GM21360 (cell line): ENCODE data around the gene PUS3.
"Not testable (repeated sequence)": the region's sequence is repeated elsewhere in the genome, so short reads cannot be mapped to it uniquely, and the experiment has no call there.

ENCODE experiments used
- ATAC-seq: cut with Tn5 transposase; IDR thresholded peaks from one replicate; pipeline ENCODE4 v1.9.1; 2021; ENCODE audit warnings: mild to moderate bottlenecking, moderate library complexity; ENCODE audit not compliant: unreplicated experiment

The PUS3 gene

DNA sequence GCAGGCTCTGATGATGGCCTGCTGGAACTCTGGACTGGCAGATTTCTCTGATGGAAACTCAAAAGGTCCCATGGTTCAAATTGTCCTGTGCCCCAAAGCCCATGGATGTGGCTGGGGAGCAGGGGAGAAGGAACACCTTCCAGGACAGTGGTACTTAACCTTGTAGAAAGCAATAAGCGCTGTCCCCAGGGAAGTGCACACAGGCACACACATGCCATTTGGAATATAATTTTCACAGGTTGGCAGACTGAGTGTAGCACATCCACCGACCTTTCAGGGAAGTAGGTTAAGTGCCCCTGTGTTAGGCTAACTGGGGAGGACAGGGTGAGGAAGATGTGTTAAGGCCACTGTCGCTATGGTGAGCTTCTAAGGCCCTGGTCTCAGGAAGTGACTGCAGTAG is 19.1 kb upstream of the PUS3 start:
- ATAC-seq, result no peak

DNA sequence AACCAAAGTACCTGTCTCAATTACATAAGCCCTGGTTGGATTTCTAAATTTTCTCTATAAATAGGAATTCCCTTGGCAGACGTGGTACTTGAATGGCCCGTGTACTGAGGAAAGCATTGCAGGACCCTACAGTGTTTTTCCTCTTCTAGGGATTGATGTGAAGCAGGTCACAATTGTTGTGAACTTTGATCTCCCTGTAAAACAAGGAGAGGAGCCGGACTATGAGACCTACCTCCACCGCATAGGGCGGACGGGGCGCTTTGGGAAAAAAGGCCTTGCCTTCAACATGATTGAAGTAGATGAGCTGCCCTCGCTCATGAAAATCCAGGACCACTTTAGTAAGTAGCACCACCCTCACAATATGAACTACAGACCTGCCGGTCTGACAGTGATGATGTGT is 18.0 kb upstream of the PUS3 start:
- no peak for ATAC-seq

DNA sequence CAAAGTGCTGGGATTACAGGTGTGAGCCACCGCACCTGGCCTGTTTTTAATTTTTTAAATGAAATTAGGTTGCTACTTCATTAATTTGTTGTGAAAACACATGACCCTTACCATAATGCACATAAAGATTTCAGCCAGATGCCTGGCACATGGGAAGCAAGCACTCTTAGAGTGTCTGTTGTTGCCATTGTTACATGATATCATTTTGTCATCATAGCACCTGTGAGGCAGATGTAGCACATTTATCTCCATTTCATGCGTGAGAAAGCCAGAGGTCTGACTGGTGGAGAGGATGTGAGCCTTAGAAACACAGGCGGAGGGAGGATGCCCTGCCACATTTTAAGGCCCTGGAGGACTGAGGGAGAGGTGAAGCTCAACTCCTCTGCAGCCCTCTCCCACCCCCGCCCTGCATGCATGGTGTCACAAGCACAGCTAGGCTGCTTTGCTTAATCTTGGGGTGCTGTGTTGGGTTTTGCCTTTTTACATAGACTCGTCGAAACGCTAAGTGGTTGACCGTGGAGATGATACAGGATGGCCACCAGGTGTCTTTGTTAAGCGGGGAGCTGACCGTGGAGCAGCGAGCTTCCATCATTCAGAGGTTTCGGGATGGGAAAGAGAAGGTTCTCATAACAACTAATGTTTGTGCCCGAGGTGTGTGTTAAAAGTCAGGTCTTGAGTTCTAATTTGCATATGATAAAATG is 15.3 kb upstream of the PUS3 start:
- no peak for ATAC-seq

DNA sequence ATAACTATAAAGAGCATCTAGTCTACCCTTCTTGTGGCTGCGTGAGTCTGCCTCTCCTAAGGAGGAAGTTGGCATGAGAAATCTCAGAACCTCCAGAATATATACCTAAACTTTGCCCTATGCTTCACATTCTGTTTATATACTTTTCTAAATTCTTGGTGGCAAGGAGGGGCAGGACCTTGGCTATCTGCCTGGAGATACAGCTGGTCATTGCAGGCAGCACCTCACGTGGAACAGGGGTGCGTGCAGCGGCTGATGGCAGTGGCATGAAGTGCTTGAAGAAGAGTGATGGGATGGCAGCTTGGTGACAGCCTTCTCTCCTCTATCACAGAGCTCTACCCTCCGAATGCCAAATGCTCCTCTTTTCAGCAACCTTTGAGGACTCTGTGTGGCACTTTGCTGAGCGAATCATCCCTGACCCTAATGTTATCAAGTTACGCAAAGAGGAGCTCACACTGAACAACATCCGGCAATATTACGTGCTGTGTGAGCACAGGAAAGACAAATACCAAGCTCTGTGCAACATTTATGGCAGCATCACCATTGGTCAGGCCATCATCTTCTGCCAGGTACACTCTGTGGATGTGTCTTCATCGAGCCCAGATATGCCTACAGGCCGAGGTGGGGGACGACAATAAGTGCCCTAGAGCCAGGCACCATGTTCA is 13.8 kb upstream of the PUS3 start:
- no peak for ATAC-seq

DNA sequence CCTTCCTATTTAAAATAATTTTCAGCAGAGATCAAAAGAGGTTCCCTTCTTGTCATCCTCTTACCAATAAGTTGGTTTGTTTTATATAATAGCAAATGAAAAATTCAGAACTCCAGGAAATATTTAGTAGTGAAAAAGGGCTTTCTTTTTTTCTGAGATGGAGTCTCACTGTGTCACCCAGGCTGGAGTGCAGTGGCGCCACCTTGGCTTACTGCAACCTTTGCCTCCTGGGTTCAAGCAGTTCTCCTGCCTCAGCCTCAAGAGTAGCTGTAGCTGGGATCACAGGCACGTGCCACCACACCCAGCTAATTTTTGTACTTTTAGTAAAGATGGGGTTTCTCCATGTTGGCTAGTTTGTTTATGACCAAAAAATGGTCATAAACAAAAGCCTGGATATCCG is 11.6 kb upstream of the PUS3 start:
- not testable (repeated sequence) for ATAC-seq

DNA sequence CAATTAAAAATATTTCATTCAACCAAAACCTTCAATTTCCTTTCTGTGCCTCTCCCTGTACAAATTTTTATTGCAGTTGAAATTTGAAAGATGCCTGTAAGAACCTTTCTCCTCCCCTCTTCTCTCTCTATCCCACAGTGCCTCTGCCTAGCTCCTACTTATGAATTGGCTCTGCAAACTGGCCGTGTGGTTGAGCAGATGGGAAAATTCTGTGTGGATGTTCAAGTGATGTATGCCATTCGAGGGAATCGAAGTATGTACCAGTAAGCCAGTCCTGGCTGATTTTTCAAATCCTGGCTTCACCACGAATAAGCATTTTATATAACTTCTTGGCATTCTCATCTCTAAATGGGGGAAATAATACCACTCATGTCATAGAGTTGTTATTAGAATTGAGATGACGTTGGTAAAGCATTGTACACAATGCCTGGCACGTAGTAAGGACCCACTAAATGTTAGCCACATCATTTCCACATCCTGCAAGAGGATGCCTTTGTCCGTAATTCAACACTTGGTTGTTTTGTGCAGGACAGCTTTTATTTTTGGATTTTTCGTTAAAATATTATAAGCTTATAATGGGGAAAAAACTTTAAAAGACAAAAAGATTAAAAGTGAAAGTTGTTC is 7.3 kb upstream of the PUS3 start:
- ATAC-seq, result no peak

DNA sequence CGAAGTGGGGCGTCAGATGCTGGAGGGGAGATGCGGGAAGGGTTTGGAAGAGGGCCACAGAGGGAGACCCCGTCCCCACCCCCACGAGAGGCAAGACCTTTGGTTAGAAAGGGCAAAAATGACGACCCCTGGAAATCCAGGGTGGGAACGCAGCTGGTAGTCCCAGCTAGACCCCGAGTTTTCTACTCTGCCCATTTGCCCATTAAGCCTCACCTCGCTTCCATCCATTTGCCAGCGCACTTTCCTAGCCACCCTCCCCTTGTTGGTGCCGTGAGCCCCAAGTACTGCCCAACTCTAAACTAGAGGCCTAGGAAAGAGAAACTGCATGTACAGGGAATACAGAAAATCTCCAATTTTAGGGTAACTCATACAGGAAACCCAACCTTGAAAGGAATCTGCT is 1.7 kb upstream of the PUS3 start:
- no peak for ATAC-seq

DNA sequence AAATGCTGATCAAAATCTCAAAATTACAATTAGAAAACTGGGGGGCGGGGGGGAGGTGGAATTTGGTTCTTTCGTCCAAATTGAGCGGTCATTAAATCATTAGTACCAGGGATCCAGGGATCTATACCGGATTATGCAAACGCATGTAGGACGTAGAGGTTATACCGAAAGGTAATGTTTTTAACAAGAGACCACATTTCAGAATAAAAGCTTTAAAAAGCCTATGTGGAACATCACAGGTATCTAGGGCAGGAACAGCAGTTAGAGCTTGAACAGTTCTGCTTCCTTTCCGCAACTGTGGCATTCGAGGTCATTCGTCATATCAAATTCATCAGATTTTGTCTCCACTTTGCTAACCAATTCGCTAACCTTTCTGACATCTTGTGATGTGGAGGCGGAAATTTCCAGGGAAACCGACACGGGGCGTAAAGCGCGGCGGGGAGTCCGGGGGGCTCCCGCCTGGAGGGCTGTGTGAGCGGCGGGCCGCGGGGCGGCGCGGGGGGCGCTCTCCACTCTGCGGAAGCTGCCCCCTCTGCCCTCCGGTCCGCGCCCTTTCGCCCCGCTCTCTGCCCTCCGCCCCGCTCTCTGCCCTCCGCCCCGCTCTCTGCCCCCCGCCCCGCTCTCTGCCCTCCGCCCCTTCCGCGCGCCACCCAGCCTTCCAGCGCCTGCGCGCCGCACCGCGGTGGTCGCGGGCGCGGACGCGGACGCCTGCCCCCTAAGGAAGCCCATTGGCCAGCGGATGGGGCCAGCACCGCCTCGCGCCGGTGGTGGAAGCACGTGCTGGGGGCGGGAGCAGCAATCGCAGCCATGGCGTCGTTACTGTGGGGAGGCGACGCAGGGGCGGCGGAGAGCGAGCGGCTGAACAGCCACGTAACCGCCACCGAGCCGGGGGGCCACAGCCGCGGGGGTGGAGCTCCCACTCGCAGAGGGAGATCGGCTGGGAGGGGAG is 979 bp upstream of the PUS3 start, which contains the start of gene DDX25:
Gene DDX25 (plus strand): TSS at position 798 of the 949 bp plus-strand sequence. CDS start 10 bp downstream, at position 808.
- ATAC-seq, result no peak

DNA sequence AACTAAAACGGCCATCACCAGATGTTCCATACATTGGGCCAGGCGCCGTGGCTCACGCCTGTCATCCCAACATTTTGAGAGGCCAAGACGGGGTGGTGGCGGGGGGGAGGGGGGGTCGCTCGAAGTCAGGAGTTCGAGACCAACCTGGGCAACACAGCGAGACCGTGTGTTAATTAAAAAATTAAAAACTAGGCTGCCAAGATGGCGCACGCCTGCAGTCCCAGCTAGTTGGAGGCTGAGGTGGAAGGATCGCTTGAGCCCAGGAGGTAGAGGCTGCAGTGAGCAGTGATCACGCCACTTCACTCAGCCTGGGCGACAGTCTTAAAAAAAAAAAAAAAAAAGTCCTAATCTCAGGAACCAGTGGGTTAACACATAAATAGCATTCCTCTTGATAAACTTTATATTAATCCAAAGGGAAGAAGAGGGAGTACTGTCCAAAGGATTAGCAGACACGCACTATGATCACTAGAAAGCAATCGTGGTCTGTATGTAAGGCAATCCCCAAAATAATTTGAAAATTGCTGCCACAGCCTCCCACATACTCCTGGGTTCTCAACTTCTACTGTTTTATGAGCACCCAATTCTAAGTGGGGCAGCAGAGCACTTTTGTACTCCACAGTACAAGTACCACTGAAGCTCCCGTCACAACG is 604 bp downstream of the PUS3 start:
- no peak for ATAC-seq

DNA sequence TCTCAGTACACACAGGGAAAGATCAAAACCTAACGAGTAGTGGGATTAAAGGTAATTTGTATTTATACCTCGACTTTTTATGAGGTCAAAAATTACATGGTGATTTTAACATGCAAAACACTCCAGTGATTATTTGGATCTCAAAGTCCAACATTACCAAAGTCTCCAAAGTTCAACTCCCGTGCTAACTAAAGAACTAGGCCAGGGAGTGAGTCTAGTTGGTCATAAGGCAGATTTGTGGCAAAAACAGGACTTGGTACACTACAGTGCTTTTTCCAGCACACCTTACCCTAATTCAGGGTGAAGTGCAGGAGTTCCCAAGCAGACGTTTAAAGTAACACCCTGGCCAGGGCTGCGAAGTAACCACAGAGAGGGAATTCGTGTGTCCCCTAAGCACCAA is 1.1 kb downstream of the PUS3 start:
- no peak for ATAC-seq

DNA sequence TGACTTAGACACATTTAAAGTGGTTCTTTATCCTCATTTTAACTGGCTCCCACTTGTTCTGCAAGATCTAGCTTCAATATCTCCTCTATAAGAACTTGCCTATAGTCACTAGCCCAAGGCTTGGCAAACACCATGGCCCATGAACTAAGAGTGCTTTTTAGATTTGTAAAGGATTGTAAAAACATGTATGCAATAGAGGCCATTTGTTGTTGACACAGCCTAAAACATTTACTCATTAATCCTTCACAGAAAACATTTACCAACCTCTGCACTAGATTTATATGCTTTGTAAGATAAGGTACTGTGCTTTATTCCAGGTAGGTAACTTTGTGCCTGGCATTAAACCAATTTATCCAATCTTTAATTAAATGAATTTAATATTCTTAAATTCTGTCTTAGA is 10.0 kb downstream of the PUS3 start:
- no peak for ATAC-seq

DNA sequence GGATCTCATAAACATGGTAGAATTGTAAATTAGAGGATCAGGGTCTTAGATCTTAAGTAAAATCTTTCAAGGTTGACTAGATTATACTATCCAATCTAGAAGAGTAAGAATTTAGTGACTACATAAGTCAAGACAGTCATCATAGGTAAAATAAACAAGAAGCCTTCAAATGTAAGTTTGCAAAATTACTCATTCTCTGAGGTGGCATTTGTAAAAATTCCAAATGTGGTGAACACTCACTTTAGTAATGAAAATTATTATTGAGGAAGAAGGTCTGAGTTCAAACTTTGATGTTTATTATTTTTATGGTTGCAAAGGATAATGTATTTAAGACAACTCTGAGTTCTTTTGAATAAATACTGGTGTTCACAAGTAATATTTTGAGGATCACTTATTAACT is 10.9 kb downstream of the PUS3 start:
- no peak for ATAC-seq

DNA sequence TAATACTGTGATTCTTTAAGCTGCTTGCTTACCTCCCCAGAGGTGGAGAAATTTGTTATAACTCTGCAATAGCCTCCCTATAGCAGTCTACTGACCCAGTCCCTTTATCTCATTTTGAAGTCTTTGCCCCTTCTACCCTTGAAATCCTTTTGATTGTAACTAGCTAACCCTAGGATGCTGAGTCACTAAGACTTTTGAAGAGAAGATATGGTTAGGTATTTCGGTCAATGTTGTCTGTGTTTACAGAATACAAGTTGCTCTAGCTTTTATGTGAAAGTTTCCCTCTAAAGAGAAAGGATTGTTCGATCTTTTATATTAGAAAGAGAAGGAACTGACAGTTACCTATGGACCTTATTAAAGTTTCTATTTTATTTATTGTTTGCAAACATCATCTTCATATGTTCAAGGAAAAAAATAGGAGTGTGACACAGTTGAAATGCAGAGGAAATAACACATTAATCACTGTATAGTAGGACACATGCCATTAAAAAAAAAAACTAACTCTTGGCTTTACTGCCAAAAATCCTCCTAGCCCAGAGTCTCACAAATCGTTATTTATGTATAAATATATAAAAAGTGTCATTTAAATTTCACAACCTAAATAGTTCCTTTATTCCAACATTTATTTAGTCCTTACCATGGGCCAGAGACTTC is 12.4 kb downstream of the PUS3 start:
- no peak for ATAC-seq

DNA sequence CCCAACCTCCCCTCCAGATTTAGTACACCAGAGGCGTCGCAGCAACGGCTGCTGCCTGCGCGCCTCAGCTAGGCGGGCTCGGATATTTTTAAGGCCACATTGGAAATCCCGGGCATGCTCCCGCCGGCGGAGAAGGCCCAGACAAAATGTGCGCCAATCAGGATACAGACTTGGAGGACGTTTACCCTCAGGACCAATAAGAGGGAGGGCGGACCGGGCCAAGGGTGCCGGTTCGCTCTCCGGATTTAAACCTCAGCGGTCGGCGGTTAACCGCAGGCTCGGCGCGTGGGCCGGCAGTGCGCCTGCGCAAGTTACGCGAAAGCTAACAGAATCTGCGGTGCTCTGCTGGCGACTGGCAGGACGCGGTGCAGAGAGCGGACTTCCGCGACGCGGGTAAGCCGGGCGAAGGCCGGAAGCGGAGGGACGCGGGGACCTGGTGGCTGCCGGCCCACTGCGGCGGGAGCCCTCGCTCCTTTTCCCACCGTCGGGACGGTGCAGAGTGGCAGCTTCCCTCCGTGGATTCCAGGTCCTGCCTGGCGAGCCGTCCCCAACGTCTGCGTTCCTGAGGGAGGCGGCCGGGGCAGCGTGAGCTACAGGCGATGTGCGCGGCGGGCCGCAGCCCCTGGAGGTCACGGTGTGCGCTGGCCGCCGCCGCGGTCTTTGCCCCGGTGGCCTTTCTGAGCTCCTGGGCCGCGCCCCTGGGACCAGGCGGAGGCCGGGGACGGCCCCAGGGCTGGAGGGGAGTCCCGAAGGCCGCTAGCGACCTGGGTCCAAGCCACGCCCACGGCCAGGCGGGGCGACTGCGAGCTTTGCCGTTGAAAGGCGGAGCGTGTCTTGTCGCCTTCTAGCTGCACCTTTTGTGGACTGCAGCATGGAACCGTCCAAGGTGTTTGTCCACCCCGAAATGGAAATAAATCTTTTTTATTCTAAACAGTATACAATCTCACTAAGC is 15.4 kb downstream of the PUS3 start, which contains the start of gene HYLS1:
Gene HYLS1 (plus strand): TSS at position 296 of the 952 bp plus-strand sequence. CDS start 11,701 bp downstream, outside the sequence.
- ATAC-seq, result peak; percentile 84

DNA sequence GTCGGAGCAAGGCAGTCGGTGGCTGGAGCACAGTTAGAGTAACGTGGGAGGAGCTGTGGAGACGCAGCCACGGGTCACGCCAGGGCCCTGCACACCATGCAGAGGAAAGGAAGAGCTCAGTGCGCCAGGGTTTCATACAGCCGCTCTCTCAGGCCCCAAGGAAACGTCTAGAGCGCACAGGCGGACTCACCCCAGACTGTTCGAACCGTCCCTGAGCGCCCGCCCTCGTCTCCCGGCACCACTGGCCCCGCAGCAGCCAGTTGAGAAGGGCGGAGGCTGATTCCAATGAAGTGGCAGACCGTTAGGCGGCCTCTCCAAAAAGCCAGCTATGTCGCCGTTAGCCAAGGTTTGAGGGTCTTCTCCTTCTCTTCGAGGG is 16.0 kb downstream of the PUS3 start:
- ATAC-seq, result peak; percentile 37

DNA sequence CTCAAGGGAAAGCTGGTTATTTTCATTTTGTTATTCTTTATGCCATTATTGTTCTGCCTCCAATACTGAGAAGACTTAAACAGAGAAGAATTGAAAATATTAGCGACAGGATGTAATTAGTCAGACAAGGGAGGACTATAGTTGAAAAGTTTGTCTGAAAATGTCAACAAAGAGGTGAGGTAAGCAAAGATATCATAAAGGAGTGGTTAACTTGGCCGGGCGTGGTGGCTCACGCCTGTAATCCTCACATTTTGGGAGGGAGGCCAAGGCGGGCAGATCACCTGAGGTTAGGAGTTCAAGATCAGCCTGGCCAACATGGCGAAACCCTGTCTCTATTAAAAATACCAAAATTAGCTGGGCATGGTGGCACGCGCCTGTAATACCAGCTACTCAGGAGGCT is 19.6 kb downstream of the PUS3 start:
- no peak for ATAC-seq

DNA sequence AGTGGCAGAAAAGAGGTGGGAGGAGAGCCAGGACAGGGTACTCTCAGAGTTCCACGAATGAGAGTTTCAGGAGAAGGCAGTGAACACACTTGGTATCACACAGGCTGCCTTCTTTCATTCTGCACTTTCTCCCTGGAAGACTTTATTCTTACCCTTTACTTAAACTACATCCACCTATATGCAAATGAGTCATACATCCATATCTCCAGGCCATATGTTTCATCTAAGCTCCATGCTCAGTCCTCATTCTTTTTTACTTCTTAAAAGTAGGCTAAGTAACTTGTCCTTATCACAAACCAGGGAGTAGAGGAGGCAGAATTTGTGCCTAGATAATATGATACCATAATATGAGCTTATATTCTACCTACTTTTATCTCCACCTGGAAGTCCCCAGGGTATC is 21.7 kb downstream of the PUS3 start:
- no peak for ATAC-seq

DNA sequence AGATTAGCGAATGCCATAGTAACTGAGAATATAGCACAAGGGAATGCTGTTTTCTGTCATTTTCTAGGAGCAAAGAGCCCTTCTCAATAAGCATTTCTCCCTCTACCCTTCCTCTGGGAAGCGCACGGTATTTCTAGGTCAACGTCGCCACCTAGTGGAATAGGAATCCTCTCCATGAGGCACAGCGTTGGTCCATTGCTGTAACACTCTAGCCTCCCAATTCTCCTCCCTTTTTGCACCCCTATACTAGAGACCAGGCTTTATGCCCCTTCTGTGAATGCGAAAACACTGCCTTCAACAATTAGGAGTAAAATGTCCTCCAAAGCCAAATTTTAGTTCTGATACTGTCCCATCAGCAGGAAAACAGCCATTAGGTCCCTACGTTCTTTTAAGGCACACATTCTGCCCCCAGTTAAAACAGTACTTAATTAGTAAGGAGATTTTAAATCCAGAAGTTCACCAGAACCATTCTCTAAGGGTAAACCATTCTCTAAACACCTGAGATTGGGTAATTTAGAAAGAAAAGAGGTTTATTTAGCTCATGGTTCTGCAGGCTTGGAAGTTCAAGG is 28.4 kb downstream of the PUS3 start:
- ATAC-seq, result peak; percentile 84
